Stimulated activated effector memory CD8-positive, alpha-beta T cell treated with anti-CD3 and anti-CD28 coated beads, Interleukin-12 subunit alpha, Interleukin-12 subunit beta, amount 100 ng/mL, for 72 hours (primary cell): ENCODE measurements around the gene PAWR.
"Not testable (repeated sequence)": the region's sequence is repeated elsewhere in the genome, so short reads cannot be mapped to it uniquely, and the experiment has no call there.

Source experiments
- ATAC-seq: fragments of 150-1000 bp; cut with Tn5 transposase; 2 replicates; pipeline ENCODE4 v1.10.0; 2021
- DNase-seq, 2 donors: peaks; one replicate each; pipeline ENCODE4 v3.0.0; 2021 to 2022; ENCODE audit warnings: low spot score in 2 of 2
- H3K27ac Mint-ChIP-seq: one replicate; pipeline ENCODE4 v1.8.0; 2022; ENCODE audit warnings: mild to moderate bottlenecking, mixed read lengths
- H3K36me3 Mint-ChIP-seq: one replicate; pipeline ENCODE4 v1.8.0; 2022; ENCODE audit warnings: mild to moderate bottlenecking, mixed read lengths
- H3K4me1 Mint-ChIP-seq: one replicate; pipeline ENCODE4 v1.8.0; 2022; ENCODE audit warnings: mixed read lengths
- H3K4me3 Mint-ChIP-seq: one replicate; pipeline ENCODE4 v1.8.0; 2022; ENCODE audit warnings: mild to moderate bottlenecking, mixed read lengths
- H3K9me3 Mint-ChIP-seq: one replicate; pipeline ENCODE4 v1.8.0; 2022; ENCODE audit warnings: mixed read lengths

The PAWR gene

GRCh38 chr12:79690142-79690637 is 574 bp downstream of the PAWR start:
- no peaks in the 10 kb centered on the region for H3K4me1 Mint-ChIP-seq
- H3K36me3 Mint-ChIP-seq = no peaks in the 10 kb centered on the region
- peak; percentile 27 for ATAC-seq
- DNase-seq = peak in 1 of 2 donors; percentile 50
- H3K4me3 Mint-ChIP-seq = peak overlapping the region; percentile 75
- H3K9me3 Mint-ChIP-seq = no peaks in the 10 kb centered on the region
- H3K27ac Mint-ChIP-seq = no peak overlapping the region

DNA sequence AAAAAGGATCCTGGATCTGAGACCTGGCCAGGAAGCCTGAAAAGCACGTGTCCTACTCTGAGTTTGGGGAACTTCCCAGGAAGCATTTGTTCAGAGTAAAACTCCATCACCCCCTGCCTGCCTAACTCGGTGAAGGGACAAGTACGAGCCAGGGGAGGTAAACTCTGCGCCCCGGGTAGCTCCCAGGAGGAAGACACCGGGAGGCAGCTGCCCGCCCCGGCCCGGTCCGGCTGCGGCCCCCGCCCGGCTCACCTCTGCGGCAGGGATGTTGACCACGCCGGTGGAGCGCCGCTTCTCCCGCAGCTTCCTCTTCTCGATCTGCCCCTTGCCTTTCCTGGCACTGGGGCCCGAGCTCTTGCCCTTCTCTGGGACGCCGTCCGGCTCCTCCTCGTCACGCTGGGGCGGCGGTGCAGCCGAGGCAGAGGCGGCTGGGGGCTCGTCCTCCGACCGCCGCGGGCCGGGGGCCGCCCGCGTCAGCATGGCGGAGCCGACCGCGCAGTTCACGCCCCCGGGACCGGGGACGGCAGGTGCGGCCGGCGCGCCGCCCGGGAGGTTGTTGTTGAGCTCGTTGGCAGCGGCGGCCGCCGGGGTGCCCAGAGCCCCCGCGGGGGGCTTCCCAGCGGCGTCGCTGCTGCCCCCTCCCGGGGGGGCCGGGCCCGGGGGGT is 1.2 kb downstream of the PAWR start:
- H3K4me1 Mint-ChIP-seq = no peaks in the 10 kb centered on the region
- no peak overlapping the region for H3K27ac Mint-ChIP-seq
- no peaks in the 10 kb centered on the region for H3K36me3 Mint-ChIP-seq
- peak; percentile 30 for ATAC-seq
- H3K9me3 Mint-ChIP-seq = no peaks in the 10 kb centered on the region
- DNase-seq = peak in 1 of 2 donors; percentile 9
- peak overlapping the region; percentile 75 for H3K4me3 Mint-ChIP-seq

GRCh38 chr12:79689061-79689476 is 1.7 kb downstream of the PAWR start:
- no peak overlapping the region for H3K27ac Mint-ChIP-seq
- H3K9me3 Mint-ChIP-seq = no peaks in the 10 kb centered on the region
- DNase-seq (no peak), ATAC-seq (no peak)
- H3K4me1 Mint-ChIP-seq = no peaks in the 10 kb centered on the region
- no peaks in the 10 kb centered on the region for H3K36me3 Mint-ChIP-seq
- H3K4me3 Mint-ChIP-seq = peak overlapping the region; percentile 75

- H3K36me3 Mint-ChIP-seq = no peaks in the 10 kb centered on the region
- ATAC-seq (no peak), DNase-seq (no peak)
- H3K4me3 Mint-ChIP-seq = peak overlapping the region; percentile 75
- no peaks in the 10 kb centered on the region for H3K4me1 Mint-ChIP-seq
- no peaks in the 10 kb centered on the region for H3K9me3 Mint-ChIP-seq
- no peak overlapping the region for H3K27ac Mint-ChIP-seq
Observed at GRCh38 chr12:79688376-79689060, 2.2 kb downstream of the PAWR start.

GRCh38 chr12:79687711-79688260 is 3.0 kb downstream of the PAWR start:
- Mint-ChIP-seq H3K9me3 (no peaks in the 10 kb centered on the region), H3K36me3 (no peaks in the 10 kb centered on the region), H3K4me1 (no peaks in the 10 kb centered on the region), H3K4me3 (peak overlapping the region; percentile 75), H3K27ac (no peak overlapping the region)
- DNase-seq (no peak), ATAC-seq (no peak)

DNA sequence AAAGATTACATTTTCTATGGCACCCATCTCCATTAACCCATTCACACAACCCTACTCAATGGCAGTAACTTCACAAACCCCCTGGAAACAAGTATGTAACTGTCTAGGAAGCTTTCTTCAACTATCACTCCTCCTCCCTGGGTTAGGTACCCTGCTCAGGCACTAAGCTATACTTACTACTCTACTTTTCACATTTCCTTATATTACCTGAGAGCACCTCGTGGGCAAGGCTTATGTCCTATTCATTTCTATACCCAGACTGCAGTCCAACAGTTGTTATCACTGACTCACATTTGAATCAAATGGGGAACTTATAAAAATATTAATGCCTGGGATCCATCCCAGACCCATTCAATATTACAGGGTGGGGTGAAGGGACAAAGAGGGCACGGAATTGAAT is 4.6 kb downstream of the PAWR start:
- no peaks in the 10 kb centered on the region for H3K4me1 Mint-ChIP-seq
- no peak for DNase-seq
- H3K27ac Mint-ChIP-seq = no peak overlapping the region
- no peaks in the 10 kb centered on the region for H3K36me3 Mint-ChIP-seq
- no peaks in the 10 kb centered on the region for H3K9me3 Mint-ChIP-seq
- H3K4me3 Mint-ChIP-seq = no peak overlapping the region
- ATAC-seq = no peak

GRCh38 chr12:79685068-79685467 is 5.7 kb downstream of the PAWR start:
- Mint-ChIP-seq H3K27ac (no peak overlapping the region), H3K4me1 (no peaks in the 10 kb centered on the region), H3K9me3 (no peaks in the 10 kb centered on the region), H3K36me3 (no peaks in the 10 kb centered on the region), H3K4me3 (no peak overlapping the region)
- ATAC-seq = no peak
- no peak for DNase-seq

DNA sequence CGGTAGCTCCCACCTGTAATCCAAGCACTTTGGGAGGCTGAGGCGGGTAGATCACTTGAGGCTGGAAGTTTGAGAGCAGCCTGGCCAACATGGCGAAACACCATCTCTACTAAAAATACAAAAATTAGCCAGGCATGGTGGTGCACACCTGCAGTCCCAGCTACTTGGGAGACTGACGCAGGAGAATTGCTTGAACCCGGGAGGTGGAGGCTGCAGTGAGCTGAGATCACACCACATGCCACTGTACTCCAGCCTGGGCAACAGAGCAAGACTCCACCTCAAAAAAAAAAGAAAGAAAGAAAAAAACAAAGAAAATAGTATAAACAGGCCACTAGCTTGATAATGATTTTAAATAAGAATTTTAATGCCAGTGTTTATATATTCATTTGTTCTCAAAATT is 6.4 kb downstream of the PAWR start:
- ATAC-seq, DNase-seq, H3K27ac Mint-ChIP-seq, H3K9me3 Mint-ChIP-seq, H3K4me1 Mint-ChIP-seq, H3K4me3 Mint-ChIP-seq, H3K36me3 Mint-ChIP-seq: not testable (repeated sequence)

DNA sequence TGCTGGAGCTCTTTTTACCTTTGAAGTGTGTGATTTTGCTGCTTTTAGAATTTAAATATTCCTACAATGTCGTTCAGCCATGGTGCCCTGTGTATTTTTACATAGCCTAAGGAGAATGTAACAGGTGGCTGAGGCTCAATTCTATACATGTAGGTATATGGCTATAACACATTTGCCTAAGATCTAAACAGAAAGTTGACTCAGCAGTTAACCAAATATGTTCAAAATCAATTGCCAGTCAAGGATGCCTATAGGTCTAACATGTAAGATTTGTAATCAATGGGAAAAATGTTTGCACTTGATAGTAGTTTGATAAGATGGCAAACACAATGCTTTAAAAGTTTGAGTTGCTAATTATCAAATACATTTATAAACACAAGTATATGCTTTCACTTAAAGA is 8.2 kb downstream of the PAWR start:
- no peak overlapping the region for H3K4me3 Mint-ChIP-seq
- H3K36me3 Mint-ChIP-seq = no peaks in the 10 kb centered on the region
- DNase-seq (no peak), ATAC-seq (no peak)
- H3K4me1 Mint-ChIP-seq = no peaks in the 10 kb centered on the region
- no peak overlapping the region for H3K27ac Mint-ChIP-seq
- H3K9me3 Mint-ChIP-seq = no peaks in the 10 kb centered on the region

- no peak for ATAC-seq
- no peak overlapping the region for H3K4me3 Mint-ChIP-seq
- no peaks in the 10 kb centered on the region for H3K36me3 Mint-ChIP-seq
- no peak for DNase-seq
- H3K9me3 Mint-ChIP-seq = no peaks in the 10 kb centered on the region
- no peaks in the 10 kb centered on the region for H3K4me1 Mint-ChIP-seq
- no peak overlapping the region for H3K27ac Mint-ChIP-seq
Observed at GRCh38 chr12:79681008-79681590, 9.7 kb downstream of the PAWR start.

DNA sequence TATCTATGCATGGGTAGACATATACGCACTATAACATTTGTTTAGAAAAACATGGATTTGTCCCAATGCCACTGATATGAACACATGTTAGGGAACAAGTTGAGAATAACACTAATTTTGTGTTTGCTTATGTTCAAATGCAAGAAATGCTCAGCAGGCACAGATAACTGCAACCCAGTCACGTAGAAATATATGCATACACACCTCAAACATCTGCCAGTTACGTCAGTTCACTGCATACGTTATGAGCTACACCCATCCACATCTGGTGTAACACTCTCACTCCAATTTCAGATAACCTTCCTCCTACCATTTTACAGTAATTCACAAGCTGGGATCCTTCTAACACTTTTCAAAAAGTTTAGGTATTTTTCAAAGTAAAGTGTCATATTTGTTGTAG is 10.7 kb downstream of the PAWR start:
- H3K36me3 Mint-ChIP-seq = no peaks in the 10 kb centered on the region
- ATAC-seq = no peak
- H3K9me3 Mint-ChIP-seq = no peaks in the 10 kb centered on the region
- no peak overlapping the region for H3K4me3 Mint-ChIP-seq
- no peak for DNase-seq
- no peaks in the 10 kb centered on the region for H3K4me1 Mint-ChIP-seq
- no peak overlapping the region for H3K27ac Mint-ChIP-seq

- Mint-ChIP-seq H3K4me3 (no peak overlapping the region), H3K9me3 (no peaks in the 10 kb centered on the region), H3K4me1 (no peaks in the 10 kb centered on the region), H3K27ac (no peak overlapping the region), H3K36me3 (no peaks in the 10 kb centered on the region)
- no peak for DNase-seq
- ATAC-seq = no peak
Observed at GRCh38 chr12:79678306-79678705, 12.5 kb downstream of the PAWR start.

GRCh38 chr12:79677672-79678071 is 13.1 kb downstream of the PAWR start:
- Mint-ChIP-seq H3K9me3 (no peaks in the 10 kb centered on the region), H3K4me3 (no peak overlapping the region), H3K36me3 (no peaks in the 10 kb centered on the region), H3K4me1 (no peaks in the 10 kb centered on the region), H3K27ac (no peak overlapping the region)
- ATAC-seq = no peak
- DNase-seq = no peak

- no peak for DNase-seq
- no peak for ATAC-seq
- H3K4me3 Mint-ChIP-seq = no peak overlapping the region
- H3K36me3 Mint-ChIP-seq = no peaks in the 10 kb centered on the region
- H3K27ac Mint-ChIP-seq = no peak overlapping the region
- H3K4me1 Mint-ChIP-seq = no peaks in the 10 kb centered on the region
- H3K9me3 Mint-ChIP-seq = peaks cover 6% of the 10 kb centered on the region
Observed at GRCh38 chr12:79676579-79676978, 14.2 kb downstream of the PAWR start.

GRCh38 chr12:79674629-79675028 is 16.1 kb downstream of the PAWR start:
- no peak for ATAC-seq
- DNase-seq = no peak
- no peak overlapping the region for H3K27ac Mint-ChIP-seq
- H3K4me3 Mint-ChIP-seq = no peak overlapping the region
- H3K36me3 Mint-ChIP-seq = no peaks in the 10 kb centered on the region
- no peaks in the 10 kb centered on the region for H3K4me1 Mint-ChIP-seq
- H3K9me3 Mint-ChIP-seq = peaks cover 6% of the 10 kb centered on the region

DNA sequence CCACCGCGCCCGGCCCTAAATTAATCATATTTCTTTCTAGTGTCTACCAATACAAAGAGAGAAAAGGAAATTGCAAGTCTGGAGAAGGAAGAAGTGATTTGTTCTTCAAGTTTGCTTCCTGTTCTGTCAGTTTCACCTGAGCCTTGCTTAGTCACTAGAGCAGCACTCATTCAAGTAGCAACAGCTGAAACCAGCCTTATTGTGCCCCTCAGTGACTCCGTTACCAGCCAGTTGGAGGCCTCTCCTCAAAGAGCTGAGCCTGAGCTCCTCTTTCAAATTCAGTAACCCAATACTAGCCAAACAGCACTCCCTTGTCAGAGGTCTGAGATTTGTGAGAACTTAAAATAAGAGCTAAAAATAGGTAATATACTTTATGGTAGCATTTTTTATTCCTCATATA is 17.4 kb downstream of the PAWR start:
- H3K9me3 Mint-ChIP-seq = peaks cover 6% of the 10 kb centered on the region
- ATAC-seq (peak; percentile 58), DNase-seq (no peak)
- no peak overlapping the region for H3K27ac Mint-ChIP-seq
- no peaks in the 10 kb centered on the region for H3K4me1 Mint-ChIP-seq
- no peaks in the 10 kb centered on the region for H3K36me3 Mint-ChIP-seq
- H3K4me3 Mint-ChIP-seq = no peak overlapping the region
